CD4-positive, alpha-beta T cell treated with Interleukin-17A for 4 hours (primary cell): Measurements from ENCODE around the gene KIF22.

Experiments
- DNase-seq: peaks from one replicate; pipeline ENCODE4 v3.0.0-alpha.2; 2020; ENCODE audit warnings: mixed read lengths

KIF22 gene

DNA sequence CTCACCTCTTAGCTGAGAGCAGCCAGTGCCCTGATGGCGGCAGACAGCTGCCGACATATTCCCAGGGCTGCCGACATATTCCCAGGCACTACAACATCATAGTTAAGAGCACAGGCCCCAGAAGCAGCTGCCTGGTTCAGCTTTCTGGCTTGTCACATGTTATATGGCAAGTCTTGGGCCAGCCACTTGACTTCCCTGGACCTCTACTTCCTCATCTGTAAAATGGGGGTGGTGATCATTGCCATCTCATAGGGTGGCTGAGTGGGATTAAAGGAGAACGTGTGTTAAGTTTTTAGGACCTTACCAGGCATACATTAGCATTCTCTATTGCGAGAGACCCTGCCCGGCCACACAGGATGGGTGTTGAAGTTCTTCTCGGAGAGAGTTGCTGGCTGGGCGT lies 53.4 kb downstream of the KIF22 start:
- DNase-seq: no peak

- no peak for DNase-seq
Observed at GRCh38 chr16:29844575-29845331, 54.2 kb downstream of the KIF22 start.

DNA sequence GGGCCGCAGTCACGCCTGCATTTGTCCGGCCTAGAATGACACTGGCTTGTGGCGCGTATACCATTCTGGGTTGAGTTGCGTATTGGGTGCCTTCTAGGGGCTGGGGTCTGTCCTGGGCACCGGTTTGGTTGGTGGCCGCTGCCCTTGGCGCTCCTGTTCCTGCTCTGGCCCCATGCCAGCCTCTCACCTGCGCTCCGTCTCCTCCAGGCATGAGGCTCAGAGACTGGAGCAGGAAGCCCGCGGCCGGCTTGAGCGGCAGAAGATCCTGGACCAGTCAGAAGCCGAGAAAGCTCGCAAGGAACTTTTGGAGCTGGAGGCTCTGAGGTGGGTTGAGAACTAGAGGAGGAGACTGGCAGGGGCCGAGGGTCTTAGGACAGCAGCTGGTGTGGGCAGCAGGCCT lies 55.1 kb downstream of the KIF22 start:
- DNase-seq: no peak

- DNase-seq: peak; percentile 93
Observed at GRCh38 chr16:29848420-29849297, 58.1 kb downstream of the KIF22 start.

GRCh38 chr16:29849505-29849904 lies 59.0 kb downstream of the KIF22 start:
- DNase-seq: no peak

- DNase-seq: no peak
Observed at GRCh38 chr16:29850998-29851397, 60.4 kb downstream of the KIF22 start.

- DNase-seq: no peak
Observed at GRCh38 chr16:29852654-29853053, 62.1 kb downstream of the KIF22 start.

- DNase-seq: no peak
Observed at GRCh38 chr16:29854520-29855100, 64.1 kb downstream of the KIF22 start.
